Mucosa of stomach (tissue), 1 donor: ENCODE measurements around the gene PACSIN2.

Experiments used
- H3K27me3 ChIP-seq: one replicate; pipeline ENCODE4 v1.7.0; 2013; ENCODE audit warnings: mild to moderate bottlenecking, low read length; ENCODE audit not compliant: control insufficient read depth, insufficient read depth
- H3K36me3 ChIP-seq: one replicate; pipeline ENCODE4 v1.7.0; 2013; ENCODE audit warnings: low read length; ENCODE audit not compliant: control insufficient read depth, insufficient read depth
- H3K4me1 ChIP-seq: one replicate; pipeline ENCODE4 v1.7.0; 2013; ENCODE audit warnings: mild to moderate bottlenecking, low read length; ENCODE audit not compliant: control insufficient read depth, insufficient read depth
- H3K4me3 ChIP-seq: one replicate; pipeline ENCODE4 v1.7.0; 2013; ENCODE audit warnings: low read length
- H3K9ac ChIP-seq: one replicate; pipeline ENCODE4 v1.7.0; 2013; ENCODE audit warnings: mild to moderate bottlenecking, low read length, moderate library complexity
- H3K9me3 ChIP-seq: one replicate; pipeline ENCODE4 v1.7.0; 2013; ENCODE audit warnings: mild to moderate bottlenecking, low read length, moderate library complexity; ENCODE audit not compliant: control insufficient read depth
- donor health status: Pancreatic carcinoma.

PACSIN2 gene

DNA sequence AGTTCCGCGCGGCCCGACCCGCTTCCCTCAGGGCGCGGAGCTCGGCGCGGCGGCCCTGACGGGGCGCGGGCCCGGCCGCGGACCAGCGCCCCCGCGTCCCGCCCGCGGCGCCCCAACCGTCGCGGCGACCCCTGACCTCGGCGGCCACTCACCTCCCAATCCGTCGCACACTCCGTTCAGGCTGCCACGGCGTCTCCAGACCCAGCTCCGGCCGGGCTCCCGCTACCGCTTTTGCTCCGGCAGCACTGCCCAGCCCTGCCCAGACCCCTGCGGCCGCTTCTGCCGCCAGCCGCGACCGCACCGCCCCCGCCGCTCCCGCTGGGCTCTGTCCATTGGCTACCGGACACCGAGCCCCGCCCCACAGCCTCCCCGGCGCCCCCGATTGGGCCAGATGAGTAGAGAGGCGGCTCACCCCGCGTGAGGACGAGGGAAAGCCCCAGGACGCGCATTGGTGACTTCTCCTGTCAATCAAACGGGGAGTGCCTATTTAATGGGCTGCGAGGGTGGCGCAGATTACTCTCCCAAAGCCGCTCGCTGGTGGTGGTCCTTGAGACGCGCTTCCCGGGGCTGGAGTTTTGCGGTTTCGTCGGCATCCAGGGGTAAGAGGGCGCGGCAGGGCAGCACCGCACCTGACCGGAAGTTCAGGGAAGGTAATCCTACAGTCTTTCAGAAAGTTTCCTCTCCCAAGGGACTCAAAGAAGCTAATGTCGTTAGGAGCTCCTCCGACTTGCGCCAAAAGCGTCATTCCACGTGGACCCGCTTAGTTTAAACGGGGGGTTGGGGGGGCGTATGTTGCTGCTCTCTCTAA is at the start of gene PACSIN2:
PACSIN2 (minus strand) TSS at position 281 of the 808 bp plus-strand sequence. CDS start 103,069 bp downstream, outside the sequence.
- Histone ChIP-seq H3K27me3 (no peaks in the 10 kb centered on the region), H3K4me1 (peaks cover 43% of the 10 kb centered on the region), H3K9me3 (no peaks in the 10 kb centered on the region), H3K9ac (peak within 1 kb of the TSS; percentile 81), H3K36me3 (no peaks in the 10 kb centered on the region), H3K4me3 (peak within 1 kb of the TSS; percentile 87)

DNA sequence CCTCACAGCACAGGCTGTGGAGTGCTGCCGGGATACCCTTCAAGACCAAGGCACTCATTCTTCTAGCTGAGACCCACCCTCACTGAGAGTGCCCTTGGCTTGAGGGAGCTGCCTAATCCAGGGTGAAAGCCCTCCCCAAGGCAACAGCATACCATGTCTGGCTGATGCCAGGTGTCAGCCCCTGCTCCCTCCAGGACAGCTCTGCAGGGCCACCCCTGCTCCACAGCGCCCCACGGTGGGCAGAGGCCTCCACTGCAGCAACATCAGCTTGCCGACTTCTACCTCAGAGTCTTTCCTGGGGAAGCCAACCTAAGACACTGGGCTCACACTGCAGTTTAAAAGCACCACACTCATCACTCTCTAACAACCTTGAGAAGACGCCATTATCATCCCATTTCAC is 45.2 kb upstream of the PACSIN2 start:
- Histone ChIP-seq H3K36me3 (no peaks in the 10 kb centered on the region), H3K27me3 (no peaks in the 10 kb centered on the region), H3K9me3 (no peaks in the 10 kb centered on the region), H3K4me1 (no peaks in the 10 kb centered on the region), H3K4me3 (no peak overlapping the region), H3K9ac (no peak overlapping the region)

- Histone ChIP-seq H3K9ac (no peak overlapping the region), H3K27me3 (no peaks in the 10 kb centered on the region), H3K9me3 (no peaks in the 10 kb centered on the region), H3K4me1 (no peaks in the 10 kb centered on the region), H3K4me3 (no peak overlapping the region), H3K36me3 (no peaks in the 10 kb centered on the region)
These were observed 42.7 kb upstream of the PACSIN2 start for GRCh38 chr22:43057641-43058040.

DNA sequence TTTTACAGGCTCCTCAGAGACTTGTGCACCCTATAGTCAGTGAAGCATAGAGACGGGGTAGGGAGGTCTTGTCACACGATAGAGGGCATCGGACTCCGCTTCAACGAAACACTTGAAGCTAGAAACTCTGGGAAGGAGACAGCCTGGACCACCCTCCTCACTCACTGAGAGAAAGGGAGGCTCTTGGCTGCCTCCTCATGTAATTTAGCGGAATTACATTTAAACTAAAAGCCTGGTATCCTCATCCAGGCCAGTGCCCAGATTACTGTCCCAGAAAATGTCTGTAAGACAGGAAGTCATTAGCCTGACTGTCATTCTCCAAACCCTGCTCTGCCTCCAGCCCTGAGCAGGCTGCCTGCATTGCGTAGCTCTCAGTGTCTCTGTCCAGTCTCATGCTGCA is 38.2 kb upstream of the PACSIN2 start:
- no peaks in the 10 kb centered on the region for H3K36me3 ChIP-seq
- no peaks in the 10 kb centered on the region for H3K4me1 ChIP-seq
- H3K4me3 ChIP-seq: no peak overlapping the region
- no peaks in the 10 kb centered on the region for H3K9me3 ChIP-seq
- H3K9ac ChIP-seq: no peak overlapping the region
- H3K27me3 ChIP-seq: no peaks in the 10 kb centered on the region

DNA sequence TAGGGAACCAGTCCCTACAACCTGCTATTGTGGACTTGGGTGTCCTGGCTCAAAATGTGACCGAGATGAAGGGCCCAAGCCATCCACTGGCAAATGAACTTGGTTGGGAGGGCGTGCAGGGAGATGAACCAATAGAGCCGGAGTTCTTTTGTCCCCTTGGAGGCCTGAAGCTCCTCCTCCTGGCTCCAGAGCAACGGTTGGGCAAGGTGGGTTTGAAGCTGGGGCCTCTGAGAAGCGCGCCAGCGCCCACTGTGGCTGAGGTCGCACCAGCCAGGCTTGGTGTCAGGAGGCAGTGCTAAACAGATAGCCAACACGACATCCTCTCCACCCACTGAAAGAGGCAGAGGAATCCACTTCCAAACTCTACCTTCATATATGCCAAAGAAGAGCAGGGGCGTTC is 36.0 kb upstream of the PACSIN2 start:
- no peak overlapping the region for H3K4me3 ChIP-seq

DNA sequence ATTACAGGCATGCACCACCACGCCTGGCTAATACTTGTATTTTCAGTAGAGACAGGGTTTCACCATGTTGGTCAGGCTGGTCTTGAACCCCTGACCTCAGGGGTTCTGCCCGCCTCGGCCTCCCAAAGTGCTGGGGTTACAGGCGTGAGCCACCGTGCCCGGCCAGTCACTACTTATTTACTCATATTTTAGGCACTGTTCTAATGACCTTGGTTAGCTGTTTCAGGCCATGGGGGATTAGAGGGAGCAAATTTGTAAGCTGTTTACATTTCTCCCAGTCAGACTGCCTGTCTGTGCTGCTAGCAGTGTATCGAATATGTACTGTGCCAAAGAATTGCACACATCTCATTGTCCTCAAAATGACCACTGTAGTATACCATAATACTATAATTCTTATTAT is 32.7 kb upstream of the PACSIN2 start:
- Histone ChIP-seq H3K4me3 (no peak overlapping the region), H3K9me3 (no peaks in the 10 kb centered on the region), H3K9ac (no peak overlapping the region), H3K4me1 (no peaks in the 10 kb centered on the region), H3K27me3 (no peaks in the 10 kb centered on the region), H3K36me3 (no peaks in the 10 kb centered on the region)

More for the DNA sequence above, 36.0 kb upstream of the PACSIN2 start:
- Histone ChIP-seq H3K27me3 (no peaks in the 10 kb centered on the region), H3K4me1 (no peaks in the 10 kb centered on the region), H3K9ac (no peak overlapping the region), H3K9me3 (no peaks in the 10 kb centered on the region), H3K36me3 (no peaks in the 10 kb centered on the region)

- no peaks in the 10 kb centered on the region for H3K27me3 ChIP-seq
- H3K9ac ChIP-seq: no peak overlapping the region
- no peaks in the 10 kb centered on the region for H3K4me1 ChIP-seq
- H3K9me3 ChIP-seq: no peaks in the 10 kb centered on the region
- H3K36me3 ChIP-seq: no peaks in the 10 kb centered on the region
- H3K4me3 ChIP-seq: no peak overlapping the region
These were observed 29.4 kb upstream of the PACSIN2 start for GRCh38 chr22:43044290-43044712.

GRCh38 chr22:43042101-43042780 is 27.3 kb upstream of the PACSIN2 start:
- no peak overlapping the region for H3K4me3 ChIP-seq
- H3K36me3 ChIP-seq: no peaks in the 10 kb centered on the region

DNA sequence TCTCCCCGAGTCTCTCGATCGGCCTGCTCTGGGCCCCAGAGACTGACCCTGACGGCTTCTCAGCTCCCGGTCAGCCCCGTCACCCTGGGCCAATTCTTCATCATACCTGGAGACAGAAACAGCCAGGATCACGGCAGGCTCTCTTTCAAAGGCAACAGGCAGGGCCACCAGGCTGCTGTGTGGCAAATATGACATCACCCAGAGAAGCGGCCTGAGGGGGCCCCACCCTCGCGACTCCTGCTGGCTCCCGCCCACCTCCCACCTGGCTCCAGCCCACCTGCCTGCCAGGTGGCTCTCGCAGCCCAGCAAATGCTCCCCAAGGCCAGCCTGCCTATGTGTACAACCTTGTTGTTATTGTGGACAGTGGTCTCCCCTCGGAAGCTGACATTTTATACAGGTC is 24.9 kb upstream of the PACSIN2 start:
- Histone ChIP-seq H3K9ac (no peak overlapping the region), H3K36me3 (no peaks in the 10 kb centered on the region), H3K9me3 (no peaks in the 10 kb centered on the region), H3K27me3 (no peaks in the 10 kb centered on the region), H3K4me3 (no peak overlapping the region), H3K4me1 (no peaks in the 10 kb centered on the region)

More at GRCh38 chr22:43042101-43042780, 27.3 kb upstream of the PACSIN2 start:
- Histone ChIP-seq H3K9ac (no peak overlapping the region), H3K9me3 (no peaks in the 10 kb centered on the region), H3K27me3 (no peaks in the 10 kb centered on the region), H3K4me1 (no peaks in the 10 kb centered on the region)

- no peak overlapping the region for H3K4me3 ChIP-seq
- H3K9me3 ChIP-seq: no peaks in the 10 kb centered on the region
- no peaks in the 10 kb centered on the region for H3K4me1 ChIP-seq
- no peak overlapping the region for H3K9ac ChIP-seq
- no peaks in the 10 kb centered on the region for H3K27me3 ChIP-seq
- no peaks in the 10 kb centered on the region for H3K36me3 ChIP-seq
These were observed 23.4 kb upstream of the PACSIN2 start for GRCh38 chr22:43038325-43038724.

DNA sequence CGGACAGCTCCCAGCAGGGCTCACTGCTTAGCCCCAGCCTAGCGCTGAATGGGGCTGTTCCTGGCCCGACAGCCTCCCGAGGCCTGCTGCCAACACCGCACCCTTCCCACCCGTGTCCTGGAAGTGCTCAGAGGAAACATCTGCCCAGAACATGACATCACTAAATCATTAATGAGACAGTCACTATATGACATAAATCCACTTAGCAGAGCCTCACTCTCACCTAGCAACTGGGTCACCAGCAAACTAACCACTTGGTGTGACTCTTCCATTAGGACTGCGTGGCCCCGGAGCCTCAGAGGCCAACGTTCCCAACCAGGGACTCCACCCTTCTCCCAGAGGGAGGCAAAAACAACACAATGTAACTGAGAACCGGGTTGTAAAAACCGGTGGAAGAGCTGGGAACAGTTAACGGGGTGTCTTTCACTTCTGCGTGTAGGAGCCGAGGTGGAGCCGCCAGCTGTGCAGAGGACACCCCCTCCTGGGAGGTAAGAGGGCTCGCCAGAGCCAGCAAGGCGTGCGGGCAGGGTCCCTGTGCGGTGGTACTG is 21.4 kb upstream of the PACSIN2 start:
- Histone ChIP-seq H3K9me3 (no peaks in the 10 kb centered on the region), H3K4me3 (no peak overlapping the region), H3K4me1 (no peaks in the 10 kb centered on the region)

GRCh38 chr22:43035250-43035649 is 20.3 kb upstream of the PACSIN2 start:
- no peaks in the 10 kb centered on the region for H3K9me3 ChIP-seq
- no peak overlapping the region for H3K9ac ChIP-seq

More for the DNA sequence above, 21.4 kb upstream of the PACSIN2 start:
- H3K36me3 ChIP-seq: no peaks in the 10 kb centered on the region
- no peak overlapping the region for H3K9ac ChIP-seq
- H3K27me3 ChIP-seq: no peaks in the 10 kb centered on the region

More at GRCh38 chr22:43035250-43035649, 20.3 kb upstream of the PACSIN2 start:
- no peaks in the 10 kb centered on the region for H3K27me3 ChIP-seq
- no peak overlapping the region for H3K4me3 ChIP-seq
- H3K4me1 ChIP-seq: no peaks in the 10 kb centered on the region
- H3K36me3 ChIP-seq: no peaks in the 10 kb centered on the region
